HG03103 (cell line): ENCODE measurements around the gene NINL.
"Not testable (repeated sequence)": the region's sequence is repeated elsewhere in the genome, so short reads cannot be mapped to it uniquely, and the experiment has no call there.

ENCODE experiments used
- ATAC-seq: cut with Tn5 transposase; IDR thresholded peaks from one replicate; pipeline ENCODE4 v1.9.1; 2021; ENCODE audit warnings: low read depth; ENCODE audit not compliant: unreplicated experiment

The NINL gene

GRCh38 chr20:25489221-25489871 is 96.0 kb downstream of the NINL start:
- no peak for ATAC-seq

- no peak for ATAC-seq
These were observed 97.4 kb downstream of the NINL start for GRCh38 chr20:25487975-25488374.

GRCh38 chr20:25487306-25487705 is 98.0 kb downstream of the NINL start:
- no peak for ATAC-seq

GRCh38 chr20:25486377-25486776 is 99.0 kb downstream of the NINL start:
- no peak for ATAC-seq

- ATAC-seq: no peak
These were observed 99.5 kb downstream of the NINL start for GRCh38 chr20:25485872-25486271.

- ATAC-seq: no peak
These were observed 100.3 kb downstream of the NINL start for GRCh38 chr20:25484911-25485511.

- no peak for ATAC-seq
These were observed 101.0 kb downstream of the NINL start for GRCh38 chr20:25484224-25484846.

- ATAC-seq: no peak
These were observed 101.7 kb downstream of the NINL start for GRCh38 chr20:25483431-25484132.

- ATAC-seq: no peak
These were observed 103.4 kb downstream of the NINL start for GRCh38 chr20:25481918-25482253.

GRCh38 chr20:25481235-25481917 is 104.0 kb downstream of the NINL start:
- ATAC-seq: no peak

- no peak for ATAC-seq
These were observed 104.5 kb downstream of the NINL start for GRCh38 chr20:25480797-25481196.

- no peak for ATAC-seq
These were observed 105.2 kb downstream of the NINL start for GRCh38 chr20:25480156-25480555.

- ATAC-seq: no peak
These were observed 105.7 kb downstream of the NINL start for GRCh38 chr20:25479638-25480037.

GRCh38 chr20:25478889-25479568 is 106.3 kb downstream of the NINL start:
- no peak for ATAC-seq

GRCh38 chr20:25477014-25477882 is 108.1 kb downstream of the NINL start:
- no peak for ATAC-seq

- ATAC-seq: no peak
These were observed 109.0 kb downstream of the NINL start for GRCh38 chr20:25476106-25477013.

- ATAC-seq: not testable (repeated sequence)
These were observed 112.0 kb downstream of the NINL start for GRCh38 chr20:25473297-25473696.

GRCh38 chr20:25471020-25471419 is 114.3 kb downstream of the NINL start:
- no peak for ATAC-seq
